Gastrocnemius medialis (tissue), 4 donors: ENCODE results near the gene LILRA1. TPM values are rescaled to one million over a fixed set of nuclear protein-coding genes. Genes with fewer than 3 reads are reported as not detected.
"Not testable (repeated sequence)": the region's sequence is repeated elsewhere in the genome, so short reads cannot be mapped to it uniquely, and the experiment has no call there.

Source experiments
- ATAC-seq, 2 donors: fragments of 150-250 bp; one replicate each; pipeline ENCODE4 v1.9.1; 2016
- DNase-seq, 2 donors: peaks; one replicate each; pipeline ENCODE4 v3.0.0-alpha.2; 2019
- H3K27ac ChIP-seq, 4 donors: fragments of 200-600 bp; sonication (generic); 1 replicate in 1 of 4; 2 replicates in 3 of 4; pipeline ENCODE4 v1.5.1; 2016 to 2018; ENCODE audit warnings: mild to moderate bottlenecking in 2 of 4, moderate library complexity in 1 of 4
- H3K27me3 ChIP-seq, 3 donors: fragments of 200-600 bp; sonication (generic) in 2 of 3; 1 replicate in 1 of 3; 2 replicates in 2 of 3; pipeline versions ENCODE4 v1.5.1 to v1.6.0; 2016 to 2019; ENCODE audit warnings: mild to moderate bottlenecking in 1 of 3, moderate library complexity in 1 of 3
- H3K36me3 ChIP-seq, 2 donors: fragments of 200-600 bp; sonication (generic) in 1 of 2; one replicate each; pipeline ENCODE4 v1.5.1; 2017 to 2018
- H3K4me1 ChIP-seq, 2 donors: fragments of 200-600 bp; sonication (generic) in 1 of 2; one replicate each; pipeline ENCODE4 v1.5.1; 2016 to 2017; ENCODE audit warnings: mild to moderate bottlenecking in 2 of 2
- H3K4me3 ChIP-seq, 4 donors: fragments of 200-600 bp; sonication (generic) in 3 of 4; 1 replicate in 1 of 4; 2 replicates in 3 of 4; pipeline ENCODE4 v1.5.1; 2016 to 2019; ENCODE audit warnings: mild to moderate bottlenecking in 2 of 4
- H3K9me3 ChIP-seq, 3 donors: fragments of 200-600 bp; sonication (generic) in 2 of 3; 1 replicate in 1 of 3; 2 replicates in 2 of 3; pipeline ENCODE4 v1.5.1; 2016 to 2019
- CTCF ChIP-seq, 5 experiments: fragments of 450-650 bp in 3 of 5; fragments of 200-600 bp in 2 of 5; sonication (generic) in 2 of 5; IDR thresholded peaks in 4 of 5; conservative IDR thresholded peaks in 1 of 5; 1 replicate in 4 of 5; 2 replicates in 1 of 5; pipeline ENCODE4 v1.5.1; 2016 to 2019; ENCODE audit warnings: antibody characterized with exemption in 5 of 5, mild to moderate bottlenecking in 3 of 5, moderate library complexity in 3 of 5
- POLR2A ChIP-seq, 2 donors: fragments of 450-650 bp; IDR thresholded peaks; one replicate each; pipeline ENCODE4 v1.6.1; 2017; ENCODE audit warnings: antibody characterized with exemption in 2 of 2, mild to moderate bottlenecking in 2 of 2, moderate library complexity in 2 of 2
- in situ Hi-C, 4 donors: fragments of 200-750 bp; cut with MboI; loops; one replicate each; pipeline versions ENCODE4 v1.15.0 to v1.8.0; 2017; ENCODE audit warnings: low sequenced_read_pairs in 4 of 4
- intact Hi-C: fragments of 100-400 bp; cut with DNase I; formaldehyde crosslinking; loops from one replicate; pipeline ENCODE4 v1.15.1; 2023; ENCODE audit warnings: low total_unique reads
- total RNA-seq, 4 donors: library from RNA; depleted of rRNA; stranded (reverse); fragments of >200 nt; gene quantifications; one replicate each; pipeline versions ENCODE4 v1.1.0 to v1.2.3, GENCODE V29; 2016

The LILRA1 gene
- total RNA-seq, 4 donors from 2014 or later: 0.40 to 0.62 TPM; not detected in 2

- Histone ChIP-seq H3K27ac (no peak overlapping the region), H3K36me3 (no peaks in the 10 kb centered on the region), H3K27me3 (no peaks in the 10 kb centered on the region), H3K4me3 (no peak overlapping the region), H3K4me1 (no peaks in the 10 kb centered on the region), H3K9me3 (no peaks in the 10 kb centered on the region)
- DNase-seq: no peak
- TF ChIP-seq POLR2A (IDR thresholded peaks at IDR 0.05) (no peak), CTCF (IDR thresholded peaks at IDR 0.05 in 4 of 5, conservative IDR thresholded peaks at IDR 0.05 in 1 of 5) (no peak)
- ATAC-seq: no peak
- in situ Hi-C loops (no loop called here), intact Hi-C loops (no loop called here)
Observed at GRCh38 chr19:54572696-54573311, 20.6 kb upstream of the LILRA1 start.

- Histone ChIP-seq H3K36me3 (no peaks in the 10 kb centered on the region), H3K27me3 (no peaks in the 10 kb centered on the region), H3K4me3 (no peak within 1 kb of the TSS), H3K27ac (no peak within 1 kb of the TSS), H3K9me3 (no peaks in the 10 kb centered on the region), H3K4me1 (no peaks in the 10 kb centered on the region)
- DNase-seq (no peak), ATAC-seq (no peak)
- intact Hi-C loops (no loop called here), in situ Hi-C loops (no loop called here)
- TF ChIP-seq CTCF (IDR thresholded peaks at IDR 0.05 in 4 of 5, conservative IDR thresholded peaks at IDR 0.05 in 1 of 5) (no peak), POLR2A (IDR thresholded peaks at IDR 0.05) (no peak)
Observed at GRCh38 chr19:54573330-54573872, 20.0 kb upstream of the LILRA1 start, which contains the start of gene LILRA2. TSS of gene LILRA2 (plus strand) at chr19:54573790. CDS start at chr19:54573879, 89 bp downstream.

- ATAC-seq (no peak), DNase-seq (no peak)
- intact Hi-C loops (no loop called here), in situ Hi-C loops (no loop called here)
- no peak overlapping the region for H3K4me3 ChIP-seq
- no peaks in the 10 kb centered on the region for H3K27me3 ChIP-seq
- no peaks in the 10 kb centered on the region for H3K9me3 ChIP-seq
- H3K36me3 ChIP-seq: no peaks in the 10 kb centered on the region
- no peak overlapping the region for H3K27ac ChIP-seq
- TF ChIP-seq CTCF (IDR thresholded peaks at IDR 0.05 in 4 of 5, conservative IDR thresholded peaks at IDR 0.05 in 1 of 5): no peak
- TF ChIP-seq POLR2A (IDR thresholded peaks at IDR 0.05): no peak
- H3K4me1 ChIP-seq: no peaks in the 10 kb centered on the region
Observed at GRCh38 chr19:54574051-54574450, 19.4 kb upstream of the LILRA1 start.

GRCh38 chr19:54574527-54575056 is 18.8 kb upstream of the LILRA1 start:
- H3K9me3 ChIP-seq: no peaks in the 10 kb centered on the region
- intact Hi-C loops: no loop called here
- no peaks in the 10 kb centered on the region for H3K27me3 ChIP-seq
- no peaks in the 10 kb centered on the region for H3K4me1 ChIP-seq
- H3K27ac ChIP-seq: no peak overlapping the region
- H3K36me3 ChIP-seq: no peaks in the 10 kb centered on the region
- H3K4me3 ChIP-seq: no peak overlapping the region
- no peak for ATAC-seq
- no peak for TF ChIP-seq CTCF (IDR thresholded peaks at IDR 0.05 in 4 of 5, conservative IDR thresholded peaks at IDR 0.05 in 1 of 5)
- no peak for TF ChIP-seq POLR2A (IDR thresholded peaks at IDR 0.05)
- in situ Hi-C loops: no loop called here
- DNase-seq: no peak

- H3K36me3 ChIP-seq, H3K4me3 ChIP-seq, H3K9me3 ChIP-seq, in situ Hi-C loops, ATAC-seq, H3K27me3 ChIP-seq, H3K4me1 ChIP-seq, DNase-seq, H3K27ac ChIP-seq, intact Hi-C loops: not testable (repeated sequence)
Observed at GRCh38 chr19:54575205-54575604, 18.2 kb upstream of the LILRA1 start.
